ENCODE data around the gene ATP13A3.

DNA sequence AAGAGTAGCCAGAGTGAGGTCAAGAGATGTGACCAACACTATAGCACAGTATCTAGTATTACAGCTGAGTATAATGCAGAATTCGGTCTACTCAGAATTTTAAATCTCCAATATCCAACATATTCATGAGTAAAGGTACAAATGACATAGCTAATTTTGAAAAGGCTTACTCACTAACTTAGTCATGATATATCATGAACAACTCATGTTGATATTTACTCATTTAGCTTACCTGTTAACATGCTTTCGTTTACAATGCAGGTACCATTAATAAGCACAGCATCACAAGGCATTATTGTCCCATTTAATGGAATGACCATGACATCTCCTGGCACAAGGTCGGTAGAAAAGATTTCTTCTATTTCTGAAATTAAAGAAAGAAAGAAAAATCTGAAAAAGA, 36.9 kb downstream of the ATP13A3 start:
- TF ChIP-seq, protein P1, sequence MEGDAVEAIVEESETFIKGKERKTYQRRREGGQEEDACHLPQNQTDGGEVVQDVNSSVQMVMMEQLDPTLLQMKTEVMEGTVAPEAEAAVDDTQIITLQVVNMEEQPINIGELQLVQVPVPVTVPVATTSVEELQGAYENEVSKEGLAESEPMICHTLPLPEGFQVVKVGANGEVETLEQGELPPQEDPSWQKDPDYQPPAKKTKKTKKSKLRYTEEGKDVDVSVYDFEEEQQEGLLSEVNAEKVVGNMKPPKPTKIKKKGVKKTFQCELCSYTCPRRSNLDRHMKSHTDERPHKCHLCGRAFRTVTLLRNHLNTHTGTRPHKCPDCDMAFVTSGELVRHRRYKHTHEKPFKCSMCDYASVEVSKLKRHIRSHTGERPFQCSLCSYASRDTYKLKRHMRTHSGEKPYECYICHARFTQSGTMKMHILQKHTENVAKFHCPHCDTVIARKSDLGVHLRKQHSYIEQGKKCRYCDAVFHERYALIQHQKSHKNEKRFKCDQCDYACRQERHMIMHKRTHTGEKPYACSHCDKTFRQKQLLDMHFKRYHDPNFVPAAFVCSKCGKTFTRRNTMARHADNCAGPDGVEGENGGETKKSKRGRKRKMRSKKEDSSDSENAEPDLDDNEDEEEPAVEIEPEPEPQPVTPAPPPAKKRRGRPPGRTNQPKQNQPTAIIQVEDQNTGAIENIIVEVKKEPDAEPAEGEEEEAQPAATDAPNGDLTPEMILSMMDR (conservative IDR thresholded peaks at IDR 0.05; ENCODE audit: low read depth in 2 of 2) = no peak
- TF ChIP-seq EZH2 (IDR thresholded peaks at IDR 0.05; ENCODE audit: low read depth, unreplicated experiment) (no peak), POLR2AphosphoS5 (IDR thresholded peaks at IDR 0.05; ENCODE audit: low read depth) (no peak), CREB1 (CRISPR knock-in tag; IDR thresholded peaks at IDR 0.05; ENCODE audit: low read depth) (no peak), ZNF331 (CRISPR knock-in tag; IDR thresholded peaks at IDR 0.05; ENCODE audit: low read depth) (no peak)
